HG03460 (cell line): ENCODE data around the gene ZNF669.
"Not testable (repeated sequence)": the region's sequence is repeated elsewhere in the genome, so short reads cannot be mapped to it uniquely, and the experiment has no call there.

ENCODE experiments used
- ATAC-seq: cut with Tn5 transposase; IDR thresholded peaks from one replicate; pipeline ENCODE4 v1.9.1; 2021; ENCODE audit not compliant: unreplicated experiment

Gene ZNF669

GRCh38 chr1:247103859-247104591 is at the start of gene ZNF669:
Gene ZNF669 (minus strand): TSS chr1:247104356. CDS start chr1:247104199, 157 bp downstream.
- ATAC-seq, result peak; percentile 99

DNA sequence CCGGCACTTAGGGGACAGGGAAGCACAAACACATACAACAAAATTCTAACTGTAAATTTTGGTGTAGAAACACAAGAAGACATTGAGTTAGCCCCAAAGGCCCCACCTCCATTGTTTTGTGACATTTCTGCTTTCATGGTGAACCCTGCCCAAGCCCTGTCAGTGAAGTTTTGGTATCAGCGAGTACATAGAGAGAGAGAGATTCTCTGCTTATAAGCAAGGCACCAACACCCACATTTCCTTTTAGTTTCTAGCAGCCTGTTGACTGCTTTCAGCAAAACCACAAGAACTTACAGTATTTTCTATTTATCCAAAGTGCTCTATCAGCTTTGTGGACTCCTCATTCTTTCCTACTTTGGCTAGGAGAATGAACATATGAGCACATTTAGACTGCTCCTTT is 43.6 kb upstream of the ZNF669 start:
- no peak for ATAC-seq

DNA sequence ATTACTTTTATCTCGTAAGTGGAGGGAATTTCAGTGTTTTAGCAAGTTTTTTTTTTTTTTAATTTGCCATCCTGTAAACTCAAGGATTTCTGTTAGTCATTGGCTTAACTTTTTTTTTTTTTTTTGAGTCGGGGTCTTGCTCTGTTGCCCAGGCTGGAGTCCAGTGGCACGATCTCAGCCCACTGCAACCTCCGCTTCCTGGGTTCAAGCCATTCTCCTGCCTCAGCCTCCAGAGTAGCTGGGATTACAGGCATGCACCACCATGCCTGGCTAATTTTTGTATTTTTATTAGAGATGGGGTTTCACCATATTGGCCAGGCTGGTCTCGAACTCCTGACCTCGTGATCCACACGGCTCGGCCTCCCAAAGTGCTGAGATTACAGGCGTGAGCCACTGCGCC is 43.0 kb upstream of the ZNF669 start:
- ATAC-seq, result not testable (repeated sequence)

GRCh38 chr1:247146671-247147070 is 42.5 kb upstream of the ZNF669 start:
- no peak for ATAC-seq

- no peak for ATAC-seq
Observed at GRCh38 chr1:247145279-247145678, 41.1 kb upstream of the ZNF669 start.

DNA sequence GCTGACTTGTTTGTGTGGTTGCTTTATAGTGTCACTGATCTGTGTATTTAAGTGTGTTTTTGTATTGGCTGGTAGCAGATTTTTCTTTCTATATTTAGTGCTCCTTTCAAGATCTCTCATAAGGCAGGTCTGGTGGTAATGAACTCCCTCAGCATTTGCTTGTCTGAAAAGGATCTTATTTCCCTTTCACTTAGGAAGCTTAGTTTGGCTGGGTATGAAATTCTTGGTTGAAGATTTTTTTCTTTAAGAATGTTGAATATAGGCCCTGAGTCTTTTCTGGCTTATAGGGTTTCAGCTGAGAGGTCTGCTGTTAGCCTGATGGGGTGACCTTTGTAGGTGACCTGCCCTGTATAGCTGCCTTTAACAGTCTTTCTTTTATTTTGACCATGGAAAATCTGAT is 35.4 kb upstream of the ZNF669 start:
- not testable (repeated sequence) for ATAC-seq

DNA sequence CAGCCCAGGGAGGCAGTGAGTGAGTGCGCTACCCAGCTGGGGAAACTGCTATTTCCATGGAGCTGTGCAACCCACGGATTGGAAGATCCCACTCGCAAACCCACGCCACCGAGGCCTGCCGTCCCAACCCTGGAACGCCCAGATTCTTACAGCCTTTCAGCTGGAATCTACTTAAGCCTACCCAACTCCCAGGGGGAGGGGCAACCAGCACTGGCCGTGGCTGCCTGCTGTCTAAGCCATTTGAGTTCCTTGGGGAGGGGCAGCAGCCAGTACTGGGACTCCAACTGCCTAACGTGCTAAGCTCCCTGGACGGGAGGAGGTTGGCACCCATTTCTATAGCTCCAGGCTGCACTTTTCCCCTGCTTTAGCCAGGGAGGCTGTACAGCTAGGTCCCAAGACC is 27.1 kb upstream of the ZNF669 start:
- no peak for ATAC-seq

- ATAC-seq, result not testable (repeated sequence)
Observed at GRCh38 chr1:247127519-247128282, 23.5 kb upstream of the ZNF669 start.

DNA sequence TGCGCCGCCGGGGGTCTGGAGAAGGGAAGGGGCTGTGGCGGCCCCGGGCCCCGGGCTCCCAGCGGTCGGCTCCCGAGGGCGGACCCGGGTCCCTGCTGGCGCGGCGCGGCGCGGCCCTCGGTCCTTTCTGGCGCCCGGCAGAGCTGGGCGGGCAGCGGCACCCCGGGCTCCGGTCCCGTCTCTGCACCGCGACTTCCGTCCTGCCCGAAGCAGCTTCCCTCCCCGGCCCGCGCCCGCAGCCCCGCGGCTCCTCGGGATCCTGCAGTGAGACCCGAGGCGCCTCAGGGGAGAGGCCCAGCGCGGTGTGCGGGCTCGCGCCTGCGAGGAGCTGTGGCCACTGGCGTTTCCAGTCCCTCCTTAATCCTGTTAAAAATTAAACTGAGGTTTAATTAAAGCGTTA is 22.4 kb upstream of the ZNF669 start:
- peak; percentile 50 for ATAC-seq

- peak; percentile 98 for ATAC-seq
Observed at GRCh38 chr1:247126166-247126565, 22.0 kb upstream of the ZNF669 start.

GRCh38 chr1:247121382-247121781 is 17.2 kb upstream of the ZNF669 start:
- ATAC-seq, result no peak

DNA sequence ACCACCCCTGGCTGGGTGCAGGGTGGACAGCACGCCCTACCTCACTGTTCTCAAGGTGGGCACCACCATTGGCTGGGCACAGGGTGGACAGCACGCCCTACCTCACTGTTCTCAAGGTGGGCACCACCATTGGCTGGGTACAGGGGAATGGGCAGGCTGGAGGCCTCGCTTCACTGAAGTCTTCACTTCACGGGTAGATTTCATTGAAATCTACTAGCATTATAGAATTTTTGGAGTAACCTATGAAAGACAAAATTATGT is 16.2 kb upstream of the ZNF669 start:
- ATAC-seq, result not testable (repeated sequence)

DNA sequence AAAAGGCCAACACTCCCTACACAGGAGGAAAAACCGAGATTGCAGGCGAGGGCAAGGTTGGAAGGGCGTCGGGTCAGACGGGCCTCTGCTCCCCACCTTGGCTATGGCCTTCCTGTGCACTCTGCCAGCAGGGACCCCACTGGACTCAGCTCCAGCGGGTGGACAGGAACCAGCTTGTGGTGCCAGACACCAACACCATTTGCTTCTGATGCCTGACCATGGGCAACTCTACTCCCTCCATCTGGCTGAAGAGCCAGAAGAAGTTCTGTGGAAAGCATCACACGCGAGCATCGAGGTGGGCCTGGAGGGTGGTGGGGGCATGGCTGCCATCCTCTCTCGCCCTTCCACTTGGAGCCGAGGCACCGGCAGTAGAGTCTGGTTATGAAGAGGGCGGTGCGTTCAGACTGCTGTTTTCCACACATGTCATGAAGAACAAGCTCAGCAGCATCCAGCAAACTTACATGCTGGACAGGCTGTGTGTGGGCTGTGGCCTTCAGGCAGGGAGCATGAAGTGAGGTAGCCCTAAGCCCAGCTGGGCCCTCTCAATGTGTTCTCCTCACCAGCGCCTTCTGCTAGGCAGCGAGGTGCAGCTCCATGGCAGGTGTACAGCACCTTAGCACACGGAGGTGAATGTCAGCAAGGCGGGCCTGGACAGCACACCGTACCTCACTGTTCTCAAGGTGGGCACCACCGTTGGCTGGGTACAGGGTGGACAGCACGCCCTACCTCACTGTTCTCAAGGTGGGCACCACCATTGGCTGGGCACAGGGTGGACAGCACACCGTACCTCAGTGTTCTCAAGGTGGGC is 15.6 kb upstream of the ZNF669 start:
- no peak for ATAC-seq

DNA sequence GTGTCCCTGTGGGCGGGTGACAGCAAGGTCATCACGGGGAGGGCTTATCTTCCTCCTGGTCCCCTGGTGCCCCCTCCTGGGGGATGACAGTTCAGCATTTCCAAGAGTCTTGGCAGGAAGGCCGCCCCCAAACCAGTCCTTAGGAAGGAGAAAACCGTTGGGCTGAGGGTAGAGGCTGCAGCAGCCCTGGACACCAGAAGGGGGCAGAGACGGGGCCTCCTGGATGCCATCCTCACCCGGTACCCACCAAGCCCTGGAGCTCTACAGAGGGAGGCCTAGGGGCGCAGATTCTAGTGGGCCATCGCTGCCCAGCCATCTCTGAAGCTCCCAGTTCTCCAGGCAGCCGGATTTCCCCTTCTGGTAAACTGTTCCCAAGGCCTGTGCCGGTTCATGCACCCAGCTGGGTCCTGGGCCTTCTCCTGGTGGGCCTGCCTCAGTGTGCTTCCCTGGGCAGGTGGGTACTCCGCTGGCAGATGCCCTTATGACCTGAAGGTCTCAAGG is 14.8 kb upstream of the ZNF669 start:
- ATAC-seq, result no peak

DNA sequence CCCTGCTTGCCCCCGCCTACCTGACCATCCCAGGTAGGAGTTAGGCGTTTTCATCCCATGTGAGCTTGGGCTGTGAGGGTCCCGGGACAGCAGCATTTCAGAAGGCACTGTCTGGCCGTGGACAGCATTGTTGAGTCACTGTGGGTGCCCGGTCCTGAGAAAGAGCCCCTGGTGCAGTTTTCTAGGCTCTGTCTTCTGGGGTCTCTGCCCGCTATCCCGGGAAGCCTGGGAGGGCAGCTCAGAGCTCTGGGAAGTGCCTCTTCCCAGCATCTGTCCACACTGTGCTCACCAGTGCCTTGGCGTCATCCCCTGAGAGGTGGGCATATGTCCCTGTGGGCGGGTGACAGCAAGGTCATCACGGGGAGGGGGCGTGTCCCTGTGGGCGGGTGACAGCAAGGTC is 11.4 kb upstream of the ZNF669 start:
- no peak for ATAC-seq

DNA sequence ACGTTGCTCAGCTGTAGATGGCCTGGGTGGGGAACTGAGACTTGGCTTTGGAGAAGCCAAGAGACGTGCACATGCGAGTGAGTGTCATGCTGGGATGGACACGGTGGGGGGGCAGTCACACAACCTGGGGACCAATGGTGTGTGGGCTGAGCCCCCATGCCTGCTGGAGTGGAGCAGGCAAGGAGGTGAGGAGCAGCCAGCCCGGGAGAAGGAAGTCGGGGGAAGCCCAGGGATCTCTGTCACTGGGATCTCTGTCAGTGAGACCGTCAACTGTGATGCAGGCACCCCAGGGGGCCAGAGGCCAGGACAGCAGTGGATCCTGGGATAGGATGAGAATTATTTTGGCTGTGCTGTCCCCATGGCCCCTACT is 11.0 kb upstream of the ZNF669 start:
- no peak for ATAC-seq

- ATAC-seq, result no peak
Observed at GRCh38 chr1:247114351-247115140, 10.4 kb upstream of the ZNF669 start.

DNA sequence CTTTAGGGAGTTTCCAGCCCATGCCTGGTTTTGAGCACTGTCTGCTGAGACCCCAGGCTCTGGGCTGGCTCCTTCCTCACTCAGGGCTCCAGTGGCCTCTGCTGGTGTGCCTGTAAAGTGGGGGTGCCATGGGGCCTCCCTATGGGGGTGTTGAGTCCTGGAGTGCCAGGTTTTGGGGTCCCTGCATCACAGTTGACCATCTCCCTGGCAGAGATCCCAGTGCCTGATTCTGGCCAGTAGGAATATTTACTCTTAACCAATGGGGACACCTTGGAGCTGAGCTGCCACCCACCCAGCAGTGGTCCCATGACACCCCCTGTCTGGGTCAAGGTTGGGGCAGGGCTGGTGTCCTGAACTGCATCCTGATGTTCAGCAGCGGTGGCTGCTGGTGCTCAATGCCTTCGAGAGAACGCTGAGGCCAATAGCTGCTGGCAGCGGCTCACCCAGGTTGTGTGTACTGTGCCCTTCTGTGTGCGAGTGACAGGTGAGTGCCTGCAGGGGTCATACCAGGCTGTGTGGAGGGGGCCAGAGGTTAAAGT is 9.6 kb upstream of the ZNF669 start:
- no peak for ATAC-seq

DNA sequence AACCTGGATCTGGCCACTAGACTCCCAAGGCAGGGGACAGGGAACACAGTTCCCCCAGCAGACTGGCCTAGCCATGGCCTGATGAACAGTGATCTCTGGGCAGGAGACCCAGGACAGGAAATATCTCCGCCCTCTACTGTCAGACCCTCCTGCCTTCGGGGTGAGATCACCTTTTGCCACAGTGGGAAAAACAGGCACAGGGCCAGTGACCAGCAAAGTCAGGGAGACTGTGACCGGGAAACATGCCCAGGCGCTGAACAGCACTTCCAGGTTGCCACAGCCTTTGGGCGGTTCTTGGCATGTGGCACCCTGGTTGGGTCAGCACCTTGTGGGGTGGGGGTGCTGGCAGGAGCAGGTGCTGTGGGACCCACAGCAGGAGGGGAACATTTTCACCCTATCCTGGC is 8.9 kb upstream of the ZNF669 start:
- no peak for ATAC-seq

- no peak for ATAC-seq
Observed at GRCh38 chr1:247112479-247112781, 8.3 kb upstream of the ZNF669 start.
